CD4-positive, alpha-beta T cell (primary cell): ENCODE results near the gene ECPAS. TPM values are rescaled to one million over a fixed set of nuclear protein-coding genes. Genes with fewer than 3 reads are reported as not detected.

Experiments used
- ATAC-seq: fragments of 200-7000 bp; cut with Tn5 transposase; one replicate; pipeline ENCODE4 v1.10.0; 2022; ENCODE audit warnings: mild to moderate bottlenecking; ENCODE audit not compliant: poor library complexity
- CTCF ChIA-PET: fragments of 350-600 bp; sonication (Branson Sonifier 250); formaldehyde crosslinking; loops from one replicate; lab custom pipeline; 2021; ENCODE audit warnings: antibody characterized with exemption, inconsistent platforms; lab: Charles Lee
- POLR2A ChIA-PET: fragments of 350-600 bp; sonication (Branson Sonifier 250); formaldehyde crosslinking; loops from one replicate; lab custom pipeline; 2021; ENCODE audit warnings: antibody characterized with exemption, inconsistent platforms; lab: Charles Lee
- DNase-seq, 14 experiments: peaks; one replicate each; pipeline ENCODE4 v3.0.0-alpha.2; 2013 to 2020; ENCODE audit warnings: mixed read lengths in 2 of 14
- H3K27ac ChIP-seq, 2 donors: one replicate each; pipeline versions ENCODE4 v1.5.1 to v1.7.0; 2013; ENCODE audit warnings: low read length in 2 of 2, low read depth in 1 of 2, mild to moderate bottlenecking in 1 of 2
- H3K27me3 ChIP-seq, 2 experiments: 1 replicate in 1 of 2; 2 replicates in 1 of 2; pipeline versions ENCODE4 v1.6.1 to v1.7.0; 2013; ENCODE audit warnings: low read length in 2 of 2, control low read depth in 1 of 2, mild to moderate bottlenecking in 1 of 2, moderate library complexity in 1 of 2; ENCODE audit not compliant: insufficient read depth in 2 of 2, control insufficient read depth in 1 of 2
- H3K36me3 ChIP-seq: one replicate; pipeline ENCODE4 v1.6.1; 2013; ENCODE audit warnings: low read length, control low read depth; ENCODE audit not compliant: insufficient read depth
- H3K4me1 ChIP-seq: one replicate; pipeline ENCODE4 v1.6.1; 2013; ENCODE audit warnings: low read length, control low read depth; ENCODE audit not compliant: insufficient read depth
- H3K4me3 ChIP-seq: one replicate; pipeline ENCODE4 v1.5.1; 2013; ENCODE audit warnings: mild to moderate bottlenecking, low read length, moderate library complexity
- H3K9me3 ChIP-seq, 2 experiments: 1 replicate in 1 of 2; 2 replicates in 1 of 2; pipeline versions ENCODE4 v1.6.1 to v1.7.0; 2013; ENCODE audit warnings: low read length in 2 of 2, mild to moderate bottlenecking in 2 of 2, control low read depth in 1 of 2, moderate library complexity in 1 of 2; ENCODE audit not compliant: control insufficient read depth in 1 of 2, insufficient read depth in 1 of 2
- H3K27ac Mint-ChIP-seq: one replicate; pipeline ENCODE4 v1.8.0; 2020; ENCODE audit warnings: mixed read lengths
- H3K27me3 Mint-ChIP-seq: one replicate; pipeline ENCODE4 v1.8.0; 2021; ENCODE audit warnings: mixed read lengths
- H3K36me3 Mint-ChIP-seq: one replicate; pipeline ENCODE4 v1.8.0; 2021; ENCODE audit warnings: low read depth, mixed read lengths
- H3K4me1 Mint-ChIP-seq: one replicate; pipeline ENCODE4 v1.8.0; 2021; ENCODE audit warnings: low read depth, mixed read lengths
- H3K4me3 Mint-ChIP-seq: one replicate; pipeline ENCODE4 v1.8.0; 2020; ENCODE audit warnings: mild to moderate bottlenecking, mixed read lengths
- H3K9me3 Mint-ChIP-seq: one replicate; pipeline ENCODE4 v1.8.0; 2020; ENCODE audit warnings: mixed read lengths
- CTCF ChIP-seq: fragments of 200-600 bp; IDR thresholded peaks from one replicate; pipeline ENCODE4 v1.8.0; 2022; ENCODE audit warnings: antibody characterized with exemption, mild to moderate bottlenecking
- intact Hi-C, 2 experiments: fragments of 100-400 bp; cut with DNase I in 1 of 2; cut with micrococcal nuclease in 1 of 2; formaldehyde crosslinking; loops; one replicate each; pipeline versions ENCODE4 v1.15.1 to v1.9.0; 2023 to 2025; cut with DNase I, micrococcal nuclease
- total RNA-seq, 174 experiments: library from RNA in 2 of 174; stranded (reverse) in 2 of 174; gene quantifications; one replicate each; pipeline ENCODE4 v1.2.3 and lab custom pipeline; 2021 to 2026

ECPAS gene
- total RNA-seq, 2 experiments from 2014 or later: 36.6 to 37.5 TPM

DNA sequence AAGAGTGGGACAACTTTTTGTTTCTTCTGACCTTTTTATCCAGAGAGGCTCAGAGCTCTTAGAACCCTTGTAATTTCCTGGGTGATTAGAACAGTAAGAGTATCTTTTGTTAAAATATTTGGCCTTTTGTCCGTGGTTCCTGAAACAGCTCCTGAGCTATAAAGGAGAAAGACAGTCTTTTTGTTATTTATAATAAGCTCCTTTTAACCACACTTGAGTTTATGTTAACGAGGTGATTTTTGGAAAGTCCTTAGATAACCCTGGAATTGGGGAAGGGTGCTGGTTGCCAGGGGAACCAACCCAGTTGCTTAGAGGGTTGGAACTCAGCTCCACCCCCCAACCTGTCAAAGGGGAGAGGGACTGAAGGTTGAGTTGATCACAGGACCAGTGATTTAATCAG is 45.6 kb upstream of the ECPAS start:
- H3K27ac Mint-ChIP-seq: no peak overlapping the region
- Histone ChIP-seq H3K4me3 (no peak overlapping the region), H3K27ac (no peak overlapping the region), H3K9me3 (peaks cover 16 to 32% of the 10 kb centered on the region in 2 experiments), H3K4me1 (peaks cover 13% of the 10 kb centered on the region), H3K27me3 (no peaks in the 10 kb centered on the region), H3K36me3 (peaks cover 16% of the 10 kb centered on the region)
- intact Hi-C loops: loop anchor here in 1 of 2 experiments (5.0 kb wide), 1 partner anchor 1188 kb away; the partner anchor contains the start of gene INIP
- POLR2A ChIA-PET: no interaction called here
- peaks cover 4% of the 10 kb centered on the region for H3K9me3 Mint-ChIP-seq
- CTCF ChIA-PET: no interaction called here
- peaks cover 15% of the 10 kb centered on the region for H3K4me1 Mint-ChIP-seq
- H3K4me3 Mint-ChIP-seq: no peak overlapping the region
- H3K36me3 Mint-ChIP-seq: peaks cover 86% of the 10 kb centered on the region
- ATAC-seq: no peak
- no peaks in the 10 kb centered on the region for H3K27me3 Mint-ChIP-seq
- TF ChIP-seq CTCF: no peak
- no peak for DNase-seq

GRCh38 chr9:111527347-111527746 is 43.2 kb upstream of the ECPAS start:
- no peak overlapping the region for H3K27ac ChIP-seq
- no peaks in the 10 kb centered on the region for H3K9me3 Mint-ChIP-seq
- intact Hi-C loops: loop anchor here in 1 of 2 experiments (5.0 kb wide), 1 partner anchor 1190 kb away; the partner anchor contains the start of gene INIP
- no peak overlapping the region for H3K4me3 Mint-ChIP-seq
- no peaks in the 10 kb centered on the region for H3K27me3 Mint-ChIP-seq
- H3K4me1 ChIP-seq: peaks cover 19% of the 10 kb centered on the region
- DNase-seq (peak in 1 of 14 experiments; percentile 7), ATAC-seq (no peak)
- ChIA-PET CTCF (no interaction called here), POLR2A (interaction anchor here (0.8 to 4.2 kb wide), 3 partner anchors 10 to 57 kb away, joined by 3 to 46 read pairs (median 3); partner anchors contain the start of gene ECPAS)
- peaks cover 23% of the 10 kb centered on the region for H3K4me1 Mint-ChIP-seq
- no peaks in the 10 kb centered on the region for H3K27me3 ChIP-seq
- peaks cover 67% of the 10 kb centered on the region for H3K36me3 Mint-ChIP-seq
- no peak overlapping the region for H3K4me3 ChIP-seq
- peaks cover 0 to 20% of the 10 kb centered on the region in 2 experiments for H3K9me3 ChIP-seq
- H3K36me3 ChIP-seq: peaks cover 5% of the 10 kb centered on the region
- no peak for TF ChIP-seq CTCF
- H3K27ac Mint-ChIP-seq: no peak overlapping the region

DNA sequence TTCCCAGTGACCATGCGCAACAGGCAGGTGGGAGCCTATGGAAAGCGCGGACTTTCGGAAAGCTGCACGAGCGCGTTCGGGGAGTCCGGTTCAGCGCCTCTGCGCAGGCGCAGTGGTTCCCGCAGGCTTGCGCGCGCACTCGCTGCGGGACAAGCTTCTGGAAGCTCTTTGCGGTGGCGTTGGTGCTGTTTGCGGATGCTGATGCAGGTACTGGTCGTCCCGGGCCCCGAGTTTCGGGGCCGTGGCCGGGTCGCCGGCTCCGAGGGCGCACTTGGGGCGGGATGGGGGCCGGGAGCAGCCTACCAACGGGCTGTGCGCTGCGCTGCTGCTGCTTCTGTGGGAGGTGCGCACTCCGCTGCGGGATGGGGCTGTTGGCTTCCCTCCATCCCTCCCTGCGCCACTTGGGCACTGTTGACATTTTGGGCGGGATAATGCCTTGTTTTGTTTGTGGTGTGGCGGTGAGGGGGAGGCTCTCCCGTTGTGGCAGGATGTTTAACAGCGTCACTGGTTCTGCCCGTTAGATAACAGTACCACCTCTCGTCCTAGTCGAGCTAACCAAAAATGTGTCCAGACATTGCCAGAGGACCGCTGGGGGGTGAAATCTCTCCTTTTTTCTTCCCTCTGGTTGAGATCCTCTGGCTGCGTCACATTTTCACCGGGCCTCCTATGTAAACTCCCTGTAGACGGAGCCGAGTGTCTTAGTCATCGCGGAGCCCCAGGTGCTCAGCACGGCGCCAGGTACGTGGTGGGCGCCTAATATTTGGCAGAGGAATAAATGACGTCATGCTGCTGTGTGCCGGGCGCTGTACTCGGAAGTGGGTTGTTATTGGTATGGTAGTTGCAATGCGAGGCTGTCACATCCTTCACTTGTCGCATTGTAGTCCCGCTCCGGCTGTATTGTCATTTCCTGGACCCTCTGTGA is 41.1 kb upstream of the ECPAS start, which contains the start of gene ZNF483:
ZNF483 (plus strand) TSS at position 124 of the 922 bp plus-strand sequence. CDS start 2,217 bp downstream, outside the sequence.
- peak within 1 kb of the TSS; percentile 93 for H3K4me3 ChIP-seq
- peaks cover 47% of the 10 kb centered on the region for H3K36me3 Mint-ChIP-seq
- intact Hi-C loops: loop anchor here (1.0 to 5.0 kb wide), 4 partner anchors 41 to 1192 kb away; partner anchors contain the start of genes DNAJC25 (in 1 of the 2), ECPAS (in 1 of the 2) and INIP (in 1 of the 2)

More for the DNA sequence above, 41.1 kb upstream of the ECPAS start, which contains the start of gene ZNF483:
- Mint-ChIP-seq H3K9me3 (no peaks in the 10 kb centered on the region), H3K27me3 (no peaks in the 10 kb centered on the region), H3K4me1 (peaks cover 23% of the 10 kb centered on the region), H3K4me3 (peak within 1 kb of the TSS; percentile 97), H3K27ac (peak within 1 kb of the TSS; percentile 97)
- peak; percentile 54 to 90 (median 68) for DNase-seq
- ChIA-PET POLR2A (interaction anchor here (1.0 to 4.2 kb wide), 6 partner anchors 42 to 1192 kb away, joined by 3 to 46 read pairs (median 4); partner anchors contain the start of genes DNAJC25, ECPAS, INIP and KIAA1958), CTCF (interaction anchor here (1.1 to 1.4 kb wide), 2 partner anchors 42 to 73 kb away, joined by 3 to 4 read pairs; no protein-coding TSS in a partner anchor)
- Histone ChIP-seq H3K4me1 (peaks cover 19% of the 10 kb centered on the region), H3K27ac (peak within 1 kb of the TSS; percentile 67 to 70), H3K27me3 (peaks cover 0 to 2% of the 10 kb centered on the region in 2 experiments), H3K9me3 (peaks cover 0 to 5% of the 10 kb centered on the region in 2 experiments), H3K36me3 (peaks cover 3% of the 10 kb centered on the region)
- ATAC-seq: peak; percentile 90
- TF ChIP-seq CTCF: no peak
